ENCODE results near the gene CPT2. TPM values are rescaled to one million over a fixed set of nuclear protein-coding genes. Genes with fewer than 3 reads are reported as not detected.

Gene CPT2
- polyA plus RNA-seq, 1 of the 3 experiments (the other 2 are of a cell fraction) = 18.6 TPM

- Histone ChIP-seq H3K36me3 (replicated peaks in 1 of 2; ENCODE audit: control insufficient read depth in 1 of 2, insufficient read depth in 2 of 2, low read length in 1 of 2) (peaks cover 24 to 26% of the 10 kb centered on the region in 2 experiments), H3K9me3 (no peaks in the 10 kb centered on the region), H2AFZ (ENCODE audit: low read depth) (peak within 1 kb of the TSS; percentile 81), H3K9ac (peak within 1 kb of the TSS; percentile 93), H3K27ac (ENCODE audit: low read depth in 2 of 2, low read length in 1 of 2) (peak within 1 kb of the TSS; percentile 64 to 86), H4K20me1 (ENCODE audit: insufficient read depth) (no peaks in the 10 kb centered on the region; the same call in 1 of the 2 replicates), H3K4me1 (ENCODE audit: control insufficient read depth in 1 of 2, insufficient read depth in 2 of 2, low read depth in 1 of 2, low read length in 1 of 2) (peaks cover 9 to 10% of the 10 kb centered on the region in 2 experiments; a peak in 3 of 4 replicates), H3K27me3 (ENCODE audit: insufficient read depth) (no peaks in the 10 kb centered on the region), H3K79me2 (ENCODE audit: insufficient read depth) (peaks cover 40% of the 10 kb centered on the region), H3K9me2 (no peaks in the 10 kb centered on the region), H3F3A (replicated peaks; ENCODE audit: insufficient read depth) (peaks cover 5% of the 10 kb centered on the region), H3K4me3 (ENCODE audit: low read depth in 2 of 2, low read length in 1 of 2) (peak within 1 kb of the TSS; percentile 99 to 100), H3K4me2 (peak within 1 kb of the TSS; percentile 86)
- WGBS (ENCODE audit: low lambda C conversion rate) = 1% methylated on average over 32 of the region's 64 CpGs
- POLR2A ChIA-PET = interaction anchor here (0.9 to 1.0 kb wide), 3 partner anchors 13 to 78 kb away, joined by 3 to 4 read pairs (median 3); partner anchors contain the start of gene CZIB
- CTCF ChIA-PET = interaction anchor here (1.0 to 1.4 kb wide), 2 partner anchors 18 to 155 kb away, joined by 3 read pairs; partner anchors contain the start of gene CZIB
- peak; percentile 96 for DNase-seq
- TF ChIP-seq IRF3 (IDR thresholded peaks at IDR 0.05; ENCODE audit: low read depth, low read length) (no peak), RAD21 (IDR thresholded peaks at IDR 0.05; ENCODE audit: low read length) (no peak), NFIC (IDR thresholded peaks at IDR 0.05; ENCODE audit: borderline replicate concordance) (no peak), FOXJ3 (CRISPR knock-in tag; IDR thresholded peaks at IDR 0.05) (no peak), SMC3 (IDR thresholded peaks at IDR 0.05; ENCODE audit: low read depth, low read length) (no peak), FOXM1 (IDR thresholded peaks at IDR 0.05; ENCODE audit: low read depth) (no peak), USF1 (IDR thresholded peaks at IDR 0.05; ENCODE audit: borderline replicate concordance, low read depth) (no peak), RFX5 (IDR thresholded peaks at IDR 0.05; ENCODE audit: low read length) (no peak), ELF1 (IDR thresholded peaks at IDR 0.05) (peak; percentile 91), EZH2phosphoT487 (IDR thresholded peaks at IDR 0.05; ENCODE audit: borderline replicate concordance, low read depth) (no peak), MXI1 (IDR thresholded peaks at IDR 0.05; ENCODE audit: low read depth, low read length) (peak; percentile 88), MEF2A (IDR thresholded peaks at IDR 0.05; ENCODE audit: borderline replicate concordance, low read depth) (no peak), RXRA (IDR thresholded peaks at IDR 0.05; ENCODE audit: borderline replicate concordance, low read depth) (no peak; the same call in 1 of the 2 replicates), REST (IDR thresholded peaks at IDR 0.05; ENCODE audit: low read depth, low read length) (no peak), TCF12 (IDR thresholded peaks at IDR 0.05) (no peak), YY1 (IDR thresholded peaks at IDR 0.05; ENCODE audit: low read depth) (no peak), GABPA (IDR thresholded peaks at IDR 0.05; ENCODE audit: low read depth) (peak; percentile 96), POLR2AphosphoS5 (IDR thresholded peaks at IDR 0.05; ENCODE audit: low read depth, low read length) (peak; percentile 91), RCOR1 (IDR thresholded peaks at IDR 0.05; ENCODE audit: low read length) (no peak), SIN3A (IDR thresholded peaks at IDR 0.05; ENCODE audit: borderline replicate concordance, low read depth, low read length) (peak; percentile 86), TEAD4 (IDR thresholded peaks at IDR 0.05; ENCODE audit: borderline replicate concordance, insufficient read depth) (no peak), TAF1 (IDR thresholded peaks at IDR 0.05; ENCODE audit: borderline replicate concordance, low read depth, low read length) (peak; percentile 80)
- TF ChIP-seq, protein P1, sequence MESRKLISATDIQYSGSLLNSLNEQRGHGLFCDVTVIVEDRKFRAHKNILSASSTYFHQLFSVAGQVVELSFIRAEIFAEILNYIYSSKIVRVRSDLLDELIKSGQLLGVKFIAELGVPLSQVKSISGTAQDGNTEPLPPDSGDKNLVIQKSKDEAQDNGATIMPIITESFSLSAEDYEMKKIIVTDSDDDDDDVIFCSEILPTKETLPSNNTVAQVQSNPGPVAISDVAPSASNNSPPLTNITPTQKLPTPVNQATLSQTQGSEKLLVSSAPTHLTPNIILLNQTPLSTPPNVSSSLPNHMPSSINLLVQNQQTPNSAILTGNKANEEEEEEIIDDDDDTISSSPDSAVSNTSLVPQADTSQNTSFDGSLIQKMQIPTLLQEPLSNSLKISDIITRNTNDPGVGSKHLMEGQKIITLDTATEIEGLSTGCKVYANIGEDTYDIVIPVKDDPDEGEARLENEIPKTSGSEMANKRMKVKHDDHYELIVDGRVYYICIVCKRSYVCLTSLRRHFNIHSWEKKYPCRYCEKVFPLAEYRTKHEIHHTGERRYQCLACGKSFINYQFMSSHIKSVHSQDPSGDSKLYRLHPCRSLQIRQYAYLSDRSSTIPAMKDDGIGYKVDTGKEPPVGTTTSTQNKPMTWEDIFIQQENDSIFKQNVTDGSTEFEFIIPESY (IDR thresholded peaks at IDR 0.05; ENCODE audit: borderline replicate concordance, low read depth) = no peak
- TF ChIP-seq, protein P2, sequence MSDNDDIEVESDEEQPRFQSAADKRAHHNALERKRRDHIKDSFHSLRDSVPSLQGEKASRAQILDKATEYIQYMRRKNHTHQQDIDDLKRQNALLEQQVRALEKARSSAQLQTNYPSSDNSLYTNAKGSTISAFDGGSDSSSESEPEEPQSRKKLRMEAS (IDR thresholded peaks at IDR 0.05; ENCODE audit: low read depth) = peak; percentile 81
Measured at GRCh38 chr1:53238197-53239155, 41.9 kb downstream of the CPT2 start, which contains the start of gene MAGOH. MAGOH (minus strand) TSS chr1:53238518; CDS start chr1:53238448, 70 bp downstream.

Data from SK-N-SH (cell line).